SK-N-SH (cell line): ENCODE data around the gene THSD7B.

Experiments
- CHD2 ChIP-seq: fragments of 150-350 bp; IDR thresholded peaks from 2 replicates; pipeline ENCODE4 v1.6.1; 2018; ENCODE audit warnings: low read length; ENCODE audit not compliant: partially characterized antibody
- CTCF ChIP-seq: fragments of 200-600 bp; sonication (generic); IDR thresholded peaks from 2 replicates; pipeline ENCODE4 v1.6.1; 2017; ENCODE audit warnings: antibody characterized with exemption, mild to moderate bottlenecking, moderate library complexity
- ELF1 ChIP-seq: IDR thresholded peaks from 2 replicates; pipeline ENCODE4 v1.4.0; 2012
- EP300 ChIP-seq, 2 experiments: IDR thresholded peaks; 2 replicates each; pipeline versions ENCODE4 v1.4.0 to v1.6.1; 2012; ENCODE audit warnings: borderline replicate concordance in 1 of 2, low read depth in 1 of 2, low read length in 1 of 2
- FOSL2 ChIP-seq: IDR thresholded peaks from 2 replicates; pipeline ENCODE4 v1.4.0; 2012; ENCODE audit warnings: low read depth, mild to moderate bottlenecking, moderate library complexity, borderline replicate concordance
- FOXM1 ChIP-seq: IDR thresholded peaks from 2 replicates; pipeline ENCODE4 v1.4.0; 2012; ENCODE audit warnings: low read depth, mild to moderate bottlenecking
- GABPA ChIP-seq: IDR thresholded peaks from 2 replicates; pipeline ENCODE4 v1.4.0; 2012; ENCODE audit warnings: low read depth, mild to moderate bottlenecking
- GATA2 ChIP-seq: sonication (generic); formaldehyde crosslinking; IDR thresholded peaks from 2 replicates; pipeline ENCODE4 v1.5.0; 2020; ENCODE audit warnings: mild to moderate bottlenecking, missing genetic modification reagents
- MAX ChIP-seq: IDR thresholded peaks from 2 replicates; pipeline ENCODE4 v1.4.0; 2012; ENCODE audit warnings: low read depth
- NRF1 ChIP-seq: IDR thresholded peaks from 2 replicates; pipeline ENCODE4 v1.6.1; 2012; ENCODE audit warnings: low read depth, mild to moderate bottlenecking, low read length
- POLR2AphosphoS5 ChIP-seq: IDR thresholded peaks from 2 replicates; pipeline ENCODE4 v1.6.1; 2012; ENCODE audit warnings: low read depth, low read length
- REST ChIP-seq: IDR thresholded peaks from 2 replicates; pipeline ENCODE4 v1.6.1; 2012; ENCODE audit warnings: mild to moderate bottlenecking, low read depth, low read length, moderate library complexity
- YY1 ChIP-seq: IDR thresholded peaks from 2 replicates; pipeline ENCODE4 v1.4.0; 2012; ENCODE audit warnings: low read depth, mild to moderate bottlenecking
- TF ChIP-seq, protein P1 (sequence below): fragments of 150-350 bp; IDR thresholded peaks from 2 replicates; pipeline ENCODE4 v1.6.1; 2017; ENCODE audit warnings: antibody characterized with exemption, low read length, low read depth, borderline replicate concordance

- TF ChIP-seq CTCF (no peak), YY1 (no peak), MAX (no peak), POLR2AphosphoS5 (no peak), NRF1 (no peak), FOSL2 (no peak), EP300 (IDR thresholded peaks at IDR 0.05; ENCODE audit: borderline replicate concordance in 1 of 2, low read depth in 1 of 2, low read length in 1 of 2) (no peak), REST (no peak), CHD2 (no peak), GATA2 (CRISPR knock-in tag) (no peak), GABPA (no peak), FOXM1 (no peak), ELF1 (no peak)
- TF ChIP-seq, protein P1, sequence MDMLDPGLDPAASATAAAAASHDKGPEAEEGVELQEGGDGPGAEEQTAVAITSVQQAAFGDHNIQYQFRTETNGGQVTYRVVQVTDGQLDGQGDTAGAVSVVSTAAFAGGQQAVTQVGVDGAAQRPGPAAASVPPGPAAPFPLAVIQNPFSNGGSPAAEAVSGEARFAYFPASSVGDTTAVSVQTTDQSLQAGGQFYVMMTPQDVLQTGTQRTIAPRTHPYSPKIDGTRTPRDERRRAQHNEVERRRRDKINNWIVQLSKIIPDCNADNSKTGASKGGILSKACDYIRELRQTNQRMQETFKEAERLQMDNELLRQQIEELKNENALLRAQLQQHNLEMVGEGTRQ = no peak
These were observed 255.3 kb downstream of the THSD7B start for GRCh38 chr2:137020452-137021196.
